SK-N-SH (cell line): ENCODE results near the gene TMEM41B. TPM values are rescaled to one million over a fixed set of nuclear protein-coding genes. Genes with fewer than 3 reads are reported as not detected.
A peak's percentile ranks its signal among the peaks of the same experiment; 100 is the strongest.
"Not testable (repeated sequence)": the region's sequence is repeated elsewhere in the genome, so short reads cannot be mapped to it uniquely, and the experiment has no call there.

Experiments used
- CTCF ChIA-PET: fragments of 300-600, 350-600 bp; formaldehyde crosslinking; extraction: SDS; loops from one replicate; lab custom pipeline; 2021; lab: Yijun Ruan, JAX
- POLR2A ChIA-PET: fragments of 350-600 bp; sonication (Branson Sonifier 250); formaldehyde crosslinking; extraction: SDS; loops from one replicate; lab custom pipeline; 2020; ENCODE audit warnings: antibody characterized with exemption, inconsistent platforms; lab: Yijun Ruan, JAX
- DNase-seq: peaks from one replicate; pipeline ENCODE4 v3.0.0; 2012
- H2AFZ ChIP-seq: fragments of 200-600 bp; sonication (generic); 2 replicates; pipeline ENCODE4 v1.8.1; 2016; ENCODE audit warnings: antibody characterized with exemption, mild to moderate bottlenecking, low read depth
- H3F3A ChIP-seq: fragments of 200-600 bp; sonication (generic); replicated peaks from 2 replicates; pipeline ENCODE3; 2016; ENCODE audit warnings: antibody characterized with exemption, mild to moderate bottlenecking; ENCODE audit not compliant: insufficient read depth
- H3K27ac ChIP-seq, 2 experiments: fragments of 200-500 bp in 1 of 2; fragments of 200-600 bp in 1 of 2; sonication (Bioruptor generic) in 1 of 2; sonication (generic), shearing (Covaris generic) in 1 of 2; 2 replicates each; pipeline versions ENCODE4 v1.5.1 to v1.6.1; 2014 to 2016; ENCODE audit warnings: low read depth in 2 of 2, inconsistent platforms in 1 of 2, low read length in 1 of 2, mild to moderate bottlenecking in 1 of 2, mixed read lengths in 1 of 2
- H3K27me3 ChIP-seq: fragments of 200-600 bp; sonication (generic), shearing (Covaris generic); 2 replicates; pipeline ENCODE4 v1.6.1; 2016; ENCODE audit warnings: mixed run types; ENCODE audit not compliant: insufficient read depth
- H3K36me3 ChIP-seq, 2 experiments: fragments of 200-500 bp in 1 of 2; fragments of 200-600 bp in 1 of 2; sonication (Bioruptor generic) in 1 of 2; sonication (generic) in 1 of 2; replicated peaks in 1 of 2; 2 replicates each; pipeline versions ENCODE3 to v1.5.1; 2014 to 2016; ENCODE audit warnings: low read length in 1 of 2, mild to moderate bottlenecking in 1 of 2; ENCODE audit not compliant: insufficient read depth in 2 of 2, control insufficient read depth in 1 of 2
- H3K4me1 ChIP-seq, 2 experiments: fragments of 200-500 bp in 1 of 2; fragments of 200-600 bp in 1 of 2; sonication (Bioruptor generic) in 1 of 2; sonication (generic), shearing (Covaris generic) in 1 of 2; 2 replicates each; pipeline versions ENCODE4 v1.5.1 to v1.6.1; 2014 to 2016; ENCODE audit warnings: low read depth in 1 of 2, low read length in 1 of 2, mixed run types in 1 of 2; ENCODE audit not compliant: insufficient read depth in 2 of 2, control insufficient read depth in 1 of 2
- H3K4me2 ChIP-seq: fragments of 200-600 bp; sonication (generic), shearing (Covaris generic); 2 replicates; pipeline ENCODE4 v1.6.1; 2017; ENCODE audit warnings: mixed run types
- H3K4me3 ChIP-seq, 2 experiments: fragments of 200-500 bp in 1 of 2; fragments of 200-600 bp in 1 of 2; sonication (Bioruptor generic) in 1 of 2; sonication (generic), shearing (Covaris generic) in 1 of 2; 2 replicates each; pipeline versions ENCODE4 v1.5.1 to v1.8.1; 2014 to 2016; ENCODE audit warnings: low read depth in 2 of 2, inconsistent platforms in 1 of 2, low read length in 1 of 2, mild to moderate bottlenecking in 1 of 2, mixed read lengths in 1 of 2, moderate library complexity in 1 of 2
- H3K79me2 ChIP-seq: fragments of 200-600 bp; sonication (generic); 2 replicates; pipeline ENCODE4 v1.8.1; 2017; ENCODE audit warnings: mild to moderate bottlenecking; ENCODE audit not compliant: insufficient read depth
- H3K9ac ChIP-seq: fragments of 200-600 bp; sonication (generic); 2 replicates; pipeline ENCODE4 v1.6.1; 2017; ENCODE audit warnings: mixed run types
- H3K9me2 ChIP-seq: fragments of 200-600 bp; sonication (generic); 2 replicates; pipeline ENCODE4 v1.6.1; 2017; ENCODE audit warnings: mixed run types
- H3K9me3 ChIP-seq: fragments of 200-600 bp; sonication (generic); 2 replicates; pipeline ENCODE4 v1.6.1; 2017; ENCODE audit warnings: mixed run types, mild to moderate bottlenecking, moderate library complexity
- H4K20me1 ChIP-seq: fragments of 200-600 bp; sonication (generic); 2 replicates; pipeline ENCODE4 v1.6.1; 2017; ENCODE audit warnings: mild to moderate bottlenecking, mixed run types; ENCODE audit not compliant: insufficient read depth
- CTCF ChIP-seq: fragments of 200-600 bp; sonication (generic); IDR thresholded peaks from 2 replicates; pipeline ENCODE4 v1.6.1; 2017; ENCODE audit warnings: antibody characterized with exemption, mild to moderate bottlenecking, moderate library complexity
- ELF1 ChIP-seq: IDR thresholded peaks from 2 replicates; pipeline ENCODE4 v1.4.0; 2012
- GABPA ChIP-seq: IDR thresholded peaks from 2 replicates; pipeline ENCODE4 v1.4.0; 2012; ENCODE audit warnings: low read depth, mild to moderate bottlenecking
- MXI1 ChIP-seq: IDR thresholded peaks from 2 replicates; pipeline ENCODE4 v1.6.1; 2012; ENCODE audit warnings: mild to moderate bottlenecking, low read depth, low read length, improper control_type of control experiment
- RAD21 ChIP-seq: IDR thresholded peaks from 2 replicates; pipeline ENCODE4 v1.6.1; 2012; ENCODE audit warnings: mild to moderate bottlenecking, low read length
- RFX5 ChIP-seq: IDR thresholded peaks from 2 replicates; pipeline ENCODE4 v1.6.1; 2012; ENCODE audit warnings: mild to moderate bottlenecking, improper control_type of control experiment, low read length
- TEAD4 ChIP-seq: IDR thresholded peaks from 2 replicates; pipeline ENCODE4 v1.4.0; 2012; ENCODE audit warnings: mild to moderate bottlenecking, borderline replicate concordance; ENCODE audit not compliant: insufficient read depth
- WGBS: methylation state at CpG from one replicate; pipeline ENCODE4 v1.1.6; 2017; ENCODE audit warnings: low lambda C conversion rate; 5-methylcytosine and 5-hydroxymethylcytosine counted together
- polyA plus RNA-seq, 3 experiments: library from polyadenylated mRNA; depleted of rRNA; stranded (reverse); fragments of >200 nt; gene quantifications; 2 replicates each; pipeline ENCODE4 v1.2.3, GENCODE V29; 2012

Gene TMEM41B
- polyA plus RNA-seq, 1 of the 3 experiments (the other 2 are of a cell fraction): 23.5 TPM

GRCh38 chr11:9263840-9264315 is 50.5 kb downstream of the TMEM41B start:
- 10% methylated on average over 9 of the region's 9 CpGs for whole genome bisulfite sequencing
- H3K4me3 ChIP-seq: peak overlapping the region; percentile 73 to 79

GRCh38 chr11:9260838-9261146 is 53.6 kb downstream of the TMEM41B start:
- H3K36me3 ChIP-seq, H2AFZ ChIP-seq, H3K27ac ChIP-seq, H3K27me3 ChIP-seq, H3K4me3 ChIP-seq, POLR2A ChIA-PET, H3K9ac ChIP-seq, H3K4me2 ChIP-seq, DNase-seq, H3K9me3 ChIP-seq, H3K9me2 ChIP-seq: not testable (repeated sequence)
- peaks cover 91% of the 10 kb centered on the region for H3K79me2 ChIP-seq
- peaks cover 58% of the 10 kb centered on the region for H4K20me1 ChIP-seq
- CTCF ChIA-PET: interaction anchor here (1.1 to 2.0 kb wide), 5 partner anchors 9 to 247 kb away, joined by 3 to 6 read pairs (median 4); no protein-coding TSS in a partner anchor
- peaks cover 4 to 20% of the 10 kb centered on the region in 2 experiments; a peak in 3 of 4 replicates for H3K4me1 ChIP-seq
- peaks cover 21% of the 10 kb centered on the region for H3F3A ChIP-seq
- WGBS: 81% methylated on average over 2 of the region's 2 CpGs

More at GRCh38 chr11:9263840-9264315, 50.5 kb downstream of the TMEM41B start:
- ChIA-PET CTCF (no interaction called here), POLR2A (interaction anchor here (1.5 to 2.1 kb wide), 2 partner anchors 9 to 197 kb away, joined by 4 to 11 read pairs; partner anchors contain the start of gene ZNF143)
- peaks cover 5 to 20% of the 10 kb centered on the region in 2 experiments; a peak in 3 of 4 replicates for H3K4me1 ChIP-seq
- H3K9me3 ChIP-seq: no peaks in the 10 kb centered on the region
- TF ChIP-seq RFX5 (no peak), CTCF (no peak), ELF1 (no peak), GABPA (no peak), TEAD4 (no peak)
- H3K79me2 ChIP-seq: peaks cover 60% of the 10 kb centered on the region
- no peaks in the 10 kb centered on the region for H3K36me3 ChIP-seq
- peak overlapping the region; percentile 97 for H3K9ac ChIP-seq
- H3K4me2 ChIP-seq: peak overlapping the region; percentile 84
- H3K27me3 ChIP-seq: no peaks in the 10 kb centered on the region
- H3K27ac ChIP-seq: peak overlapping the region; percentile 77 to 83
- H2AFZ ChIP-seq: no peak overlapping the region
- DNase-seq: peak; percentile 39
- peaks cover 18% of the 10 kb centered on the region for H3F3A ChIP-seq
- no peaks in the 10 kb centered on the region for H3K9me2 ChIP-seq
- peaks cover 43% of the 10 kb centered on the region for H4K20me1 ChIP-seq

DNA sequence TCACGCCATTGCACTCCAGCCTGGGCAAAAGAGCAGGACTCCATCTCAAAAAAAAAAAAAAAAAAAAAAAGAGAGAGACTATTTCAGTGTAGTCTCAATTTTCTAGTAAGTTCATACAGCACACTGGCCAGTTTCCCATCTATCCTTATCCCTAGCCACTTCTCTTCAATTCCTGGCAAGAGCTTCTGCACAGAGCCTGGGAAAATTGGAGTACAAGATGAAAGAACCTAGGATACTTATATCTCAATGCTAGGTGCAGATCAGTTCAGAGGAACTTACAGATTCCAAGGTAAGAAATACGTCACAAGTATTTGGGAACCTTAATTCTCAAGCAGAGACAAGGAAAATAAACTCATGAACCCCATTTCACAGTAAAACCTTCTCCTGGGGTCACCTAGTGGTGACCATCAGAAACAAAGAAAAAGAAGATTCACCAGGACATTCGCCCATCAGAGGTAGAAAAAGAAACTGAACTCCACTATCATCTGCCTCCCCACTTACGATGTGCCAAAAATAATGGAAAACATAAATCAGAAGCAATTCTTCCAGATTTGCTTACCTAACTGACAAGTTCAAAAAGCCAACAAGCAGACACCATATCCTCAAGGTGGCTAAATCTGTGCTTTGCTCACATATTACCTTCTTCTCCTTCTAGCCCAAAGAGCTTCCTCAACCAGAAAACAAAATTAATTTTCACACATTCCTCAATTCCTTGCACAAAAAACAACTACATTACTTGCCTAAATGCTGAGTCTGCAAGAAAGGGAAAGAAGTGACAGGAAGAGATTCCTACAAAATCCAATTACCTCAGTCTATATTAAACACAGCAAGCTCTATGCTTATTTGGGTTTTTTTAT is 54.2 kb downstream of the TMEM41B start:
- DNase-seq: peak; percentile 41
- H3K36me3 ChIP-seq: no peaks in the 10 kb centered on the region
- H3K9me2 ChIP-seq: no peaks in the 10 kb centered on the region
- peaks cover 63% of the 10 kb centered on the region for H4K20me1 ChIP-seq
- H3K4me1 ChIP-seq: peaks cover 0 to 20% of the 10 kb centered on the region in 2 experiments; a peak in 3 of 4 replicates
- ChIA-PET POLR2A (no interaction called here), CTCF (interaction anchor here (1.0 to 2.0 kb wide), 6 partner anchors 10 to 248 kb away, joined by 3 to 6 read pairs (median 4); no protein-coding TSS in a partner anchor)
- peaks cover 97% of the 10 kb centered on the region for H3K79me2 ChIP-seq
- peak; percentile 53 for TF ChIP-seq CTCF
- TF ChIP-seq MXI1: no peak
- TF ChIP-seq RAD21: peak; percentile 42
- no peak overlapping the region for H3K27ac ChIP-seq
- H3K4me2 ChIP-seq: no peak overlapping the region
- no peaks in the 10 kb centered on the region for H3K9me3 ChIP-seq
- peaks cover 21% of the 10 kb centered on the region for H3F3A ChIP-seq
- no peaks in the 10 kb centered on the region for H3K27me3 ChIP-seq
- no peak overlapping the region for H2AFZ ChIP-seq
- WGBS: 82% methylated on average over 4 of the region's 4 CpGs
- no peak overlapping the region for H3K4me3 ChIP-seq
- H3K9ac ChIP-seq: no peak overlapping the region

GRCh38 chr11:9258279-9258678 is 56.1 kb downstream of the TMEM41B start:
- POLR2A ChIA-PET, H3K9me3 ChIP-seq, H3K36me3 ChIP-seq, H3K27ac ChIP-seq, DNase-seq, CTCF ChIA-PET, H3K4me2 ChIP-seq, H3K27me3 ChIP-seq, H3K4me3 ChIP-seq, H3K9me2 ChIP-seq, H3K9ac ChIP-seq, H2AFZ ChIP-seq: not testable (repeated sequence)
- Histone ChIP-seq H4K20me1 (peaks cover 74% of the 10 kb centered on the region), H3K4me1 (peaks cover 0 to 20% of the 10 kb centered on the region in 2 experiments; a peak in 3 of 4 replicates), H3K79me2 (peaks cover 100% of the 10 kb centered on the region), H3F3A (peaks cover 12% of the 10 kb centered on the region)
- WGBS: 95% methylated on average over 4 of the region's 4 CpGs
